HFFc6 (cell line): ENCODE data around the gene UBE2K. TPM values are rescaled to one million over a fixed set of nuclear protein-coding genes. Genes with fewer than 3 reads are reported as not detected.
"Not testable (repeated sequence)": the region's sequence is repeated elsewhere in the genome, so short reads cannot be mapped to it uniquely, and the experiment has no call there.

Experiments
- DNase-seq: peaks from one replicate; pipeline ENCODE4 v3.0.0-alpha.2; 2018
- H3K27ac Mint-ChIP-seq: 2 replicates; pipeline ENCODE4 v1.8.0; 2020; ENCODE audit warnings: mild to moderate bottlenecking, mixed read lengths
- H3K27me3 Mint-ChIP-seq: 2 replicates; pipeline ENCODE4 v1.8.0; 2021; ENCODE audit warnings: mild to moderate bottlenecking, moderate library complexity, mixed read lengths; ENCODE audit not compliant: insufficient read depth
- H3K36me3 Mint-ChIP-seq: 2 replicates; pipeline ENCODE4 v1.8.0; 2021; ENCODE audit warnings: low read depth, mixed read lengths
- H3K4me1 Mint-ChIP-seq: 2 replicates; pipeline ENCODE4 v1.8.0; 2020; ENCODE audit warnings: low read depth, mixed read lengths
- H3K4me3 Mint-ChIP-seq: 2 replicates; pipeline ENCODE4 v1.8.0; 2020; ENCODE audit warnings: mild to moderate bottlenecking, moderate library complexity, mixed read lengths
- H3K9me3 Mint-ChIP-seq: 2 replicates; pipeline ENCODE4 v1.8.0; 2020; ENCODE audit warnings: mild to moderate bottlenecking, mixed read lengths
- total RNA-seq, 6 experiments: library from RNA; stranded (reverse); fragmentation: NEBNext Ultra II Directional; extraction: Animal tissue kit (Norgen Biotek cat#: 25700); gene quantifications; 2 replicates in 1 of 6; 3 replicates in 5 of 6; pipeline ENCODE4 v1.2.3, GENCODE V29; 2021
- TF ChIP-seq, protein P1 (sequence below): fragments of 200-600 bp; sonication (generic); IDR thresholded peaks from 2 replicates; pipeline ENCODE4 v1.5.0; 2021; ENCODE audit warnings: antibody characterized with exemption, mild to moderate bottlenecking

Gene UBE2K
- total RNA-seq, 6 experiments from 2014 or later = 84.8 to 104 (median 90.6) TPM

- Mint-ChIP-seq H3K36me3 (no peaks in the 10 kb centered on the region), H3K4me1 (peaks cover 32% of the 10 kb centered on the region), H3K4me3 (no peak overlapping the region), H3K9me3 (no peaks in the 10 kb centered on the region), H3K27ac (peak overlapping the region; percentile 64), H3K27me3 (no peaks in the 10 kb centered on the region)
- DNase-seq = no peak
- TF ChIP-seq, protein P1, sequence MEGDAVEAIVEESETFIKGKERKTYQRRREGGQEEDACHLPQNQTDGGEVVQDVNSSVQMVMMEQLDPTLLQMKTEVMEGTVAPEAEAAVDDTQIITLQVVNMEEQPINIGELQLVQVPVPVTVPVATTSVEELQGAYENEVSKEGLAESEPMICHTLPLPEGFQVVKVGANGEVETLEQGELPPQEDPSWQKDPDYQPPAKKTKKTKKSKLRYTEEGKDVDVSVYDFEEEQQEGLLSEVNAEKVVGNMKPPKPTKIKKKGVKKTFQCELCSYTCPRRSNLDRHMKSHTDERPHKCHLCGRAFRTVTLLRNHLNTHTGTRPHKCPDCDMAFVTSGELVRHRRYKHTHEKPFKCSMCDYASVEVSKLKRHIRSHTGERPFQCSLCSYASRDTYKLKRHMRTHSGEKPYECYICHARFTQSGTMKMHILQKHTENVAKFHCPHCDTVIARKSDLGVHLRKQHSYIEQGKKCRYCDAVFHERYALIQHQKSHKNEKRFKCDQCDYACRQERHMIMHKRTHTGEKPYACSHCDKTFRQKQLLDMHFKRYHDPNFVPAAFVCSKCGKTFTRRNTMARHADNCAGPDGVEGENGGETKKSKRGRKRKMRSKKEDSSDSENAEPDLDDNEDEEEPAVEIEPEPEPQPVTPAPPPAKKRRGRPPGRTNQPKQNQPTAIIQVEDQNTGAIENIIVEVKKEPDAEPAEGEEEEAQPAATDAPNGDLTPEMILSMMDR = no peak
Observed at GRCh38 chr4:39729557-39729956, 31.6 kb downstream of the UBE2K start.

DNA sequence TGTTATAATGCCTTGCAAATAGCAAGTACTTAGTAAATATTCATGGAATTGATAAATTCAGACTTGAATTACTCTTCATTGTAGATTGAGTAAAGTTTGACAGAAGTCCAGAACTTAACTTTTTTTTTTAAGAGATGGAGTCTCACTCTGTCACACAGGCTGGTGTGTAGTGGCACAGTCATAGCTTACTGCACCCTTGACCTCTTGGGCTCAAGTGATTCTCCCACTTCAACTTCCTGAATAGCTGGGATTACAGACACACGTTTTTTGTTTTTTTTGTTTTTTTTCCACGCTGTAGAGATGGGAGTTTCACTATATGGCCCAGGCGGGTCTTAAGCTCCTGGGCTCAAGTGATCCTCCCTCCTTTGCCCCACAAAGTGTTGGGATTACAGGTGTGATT, 32.1 kb downstream of the UBE2K start:
- H3K27me3 Mint-ChIP-seq = no peaks in the 10 kb centered on the region
- TF ChIP-seq, protein P1 = no peak
- DNase-seq = no peak
- H3K4me1 Mint-ChIP-seq = peaks cover 32% of the 10 kb centered on the region
- H3K4me3 Mint-ChIP-seq = no peak overlapping the region
- no peaks in the 10 kb centered on the region for H3K36me3 Mint-ChIP-seq
- H3K27ac Mint-ChIP-seq = peak overlapping the region; percentile 40; the same call in 1 of the 2 replicates
- H3K9me3 Mint-ChIP-seq = no peaks in the 10 kb centered on the region

GRCh38 chr4:39731908-39732307, 34.0 kb downstream of the UBE2K start:
- Mint-ChIP-seq H3K4me3 (no peak overlapping the region), H3K36me3 (no peaks in the 10 kb centered on the region), H3K27me3 (no peaks in the 10 kb centered on the region), H3K27ac (peak overlapping the region; percentile 82; the same call in 1 of the 2 replicates), H3K9me3 (no peaks in the 10 kb centered on the region), H3K4me1 (peaks cover 30% of the 10 kb centered on the region)
- TF ChIP-seq, protein P1 = no peak
- no peak for DNase-seq

DNA sequence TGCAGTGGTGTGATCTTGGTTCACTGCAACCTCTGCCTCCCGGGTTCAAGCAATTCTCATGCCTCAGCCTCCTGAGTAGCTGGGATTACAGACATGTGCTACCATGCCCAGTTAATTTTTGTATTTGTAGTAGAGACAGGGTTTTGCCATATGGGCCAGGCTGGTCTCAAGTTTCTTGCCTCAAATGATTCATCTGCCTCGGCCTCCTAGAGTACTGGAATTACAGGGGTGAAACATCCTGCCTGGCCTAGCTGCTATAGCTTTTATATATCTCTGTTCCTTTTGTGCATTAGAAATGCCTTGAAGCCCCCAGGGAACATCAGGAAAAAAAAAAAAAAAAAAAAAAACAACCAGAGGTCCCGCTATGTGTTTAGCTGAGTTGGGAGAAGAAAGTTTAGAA, 34.8 kb downstream of the UBE2K start:
- Mint-ChIP-seq H3K27me3 (no peaks in the 10 kb centered on the region), H3K36me3 (no peaks in the 10 kb centered on the region), H3K4me1 (peaks cover 28% of the 10 kb centered on the region), H3K27ac (peak overlapping the region; percentile 82), H3K9me3 (no peaks in the 10 kb centered on the region), H3K4me3 (peak overlapping the region; percentile 53)
- DNase-seq = peak; percentile 78
- TF ChIP-seq, protein P1 = no peak

DNA sequence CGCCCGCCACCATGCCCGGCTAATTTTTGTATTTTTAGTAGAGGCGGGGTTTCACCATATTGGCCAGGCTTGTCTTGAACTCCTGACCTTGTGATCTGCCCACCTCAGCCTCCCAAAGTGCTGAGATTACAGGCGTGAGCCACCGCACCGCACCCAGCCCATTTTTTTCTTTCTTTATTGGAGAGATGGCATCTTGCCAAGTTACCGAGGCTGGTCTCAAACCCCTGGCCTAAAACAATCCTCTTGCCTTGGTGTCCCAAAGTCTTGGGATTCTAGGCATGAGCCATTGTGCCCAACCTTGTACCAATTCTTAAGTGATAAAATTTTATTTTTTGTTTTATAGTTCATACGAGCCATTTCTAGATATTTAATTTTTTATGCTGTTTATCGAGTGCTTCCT, 41.7 kb downstream of the UBE2K start:
- not testable (repeated sequence) for H3K4me1 Mint-ChIP-seq, DNase-seq, H3K36me3 Mint-ChIP-seq, H3K27ac Mint-ChIP-seq, H3K4me3 Mint-ChIP-seq, H3K9me3 Mint-ChIP-seq, H3K27me3 Mint-ChIP-seq

GRCh38 chr4:39741401-39741800, 43.5 kb downstream of the UBE2K start:
- Mint-ChIP-seq H3K9me3 (no peaks in the 10 kb centered on the region), H3K27me3 (no peaks in the 10 kb centered on the region), H3K27ac (no peak overlapping the region), H3K4me1 (no peaks in the 10 kb centered on the region), H3K4me3 (no peak overlapping the region), H3K36me3 (peaks cover 5% of the 10 kb centered on the region; the same call in 1 of the 2 replicates)
- TF ChIP-seq, protein P1 = no peak
- DNase-seq = no peak
